Measurements from ENCODE around the gene CTAGE1. TPM values are rescaled to one million over a fixed set of nuclear protein-coding genes. Genes with fewer than 3 reads are reported as not detected.
A peak's percentile ranks its signal among the peaks of the same experiment; 100 is the strongest.

The CTAGE1 gene
- polyA plus RNA-seq, 3 donors from 2014 or later: not detected

- Mint-ChIP-seq H3K36me3 (no peaks in the 10 kb centered on the region), H3K4me3 (no peak overlapping the region)
These were observed 53.8 kb downstream of the CTAGE1 start for GRCh38 chr18:22363867-22364463.

More at GRCh38 chr18:22363867-22364463, 53.8 kb downstream of the CTAGE1 start:
- DNase-seq: peak in 1 of 3 donors; percentile 50
- H3K9me3 Mint-ChIP-seq: no peaks in the 10 kb centered on the region
- H3K27me3 Mint-ChIP-seq (ENCODE audit: low read depth in 3 of 3): peaks cover 0 to 6% (median 4%) of the 10 kb centered on the region in 3 donors
- H3K4me1 Mint-ChIP-seq: no peaks in the 10 kb centered on the region
- no peak overlapping the region for H3K27ac Mint-ChIP-seq

Other genes with a start within 250 kb of the CTAGE1 start
- under 1 TPM in 1 of 3 donors, not detected in 2; 0.09 TPM for gene GATA6, start 248.3 kb downstream of the CTAGE1 start, polyA plus RNA-seq